Erythroblast (primary cell): ENCODE data around the gene SDSL.

Experiments
- GATA1 ChIP-seq: IDR thresholded peaks from 2 replicates; pipeline ENCODE4 v1.6.1; 2011; ENCODE audit warnings: low read depth, mild to moderate bottlenecking, control low read depth, low read length, moderate library complexity
- POLR2A ChIP-seq: IDR thresholded peaks from 2 replicates; pipeline ENCODE4 v1.6.1; 2011; ENCODE audit warnings: mild to moderate bottlenecking, low read length

GRCh38 chr12:113390064-113391043 is 31.8 kb upstream of the SDSL start:
- TF ChIP-seq POLR2A (no peak), GATA1 (no peak)
